IMR-90 (cell line): ENCODE measurements around the gene GLP2R. TPM values are rescaled to one million over a fixed set of nuclear protein-coding genes. Genes with fewer than 3 reads are reported as not detected.

Source experiments
- ATAC-seq: fragments of 200-7000 bp; cut with Tn5 transposase; 2 replicates; pipeline ENCODE4 v1.9.1; 2020; ENCODE audit warnings: low read depth, mild to moderate bottlenecking, moderate library complexity
- BruUV-seq: library from RNA; stranded (reverse); fragments of 400-500 nt; replicated peaks from 2 replicates; lab custom pipeline; 2021; lab: Mats Ljungman, UMichigan
- CTCF ChIA-PET: fragments of 300-600 bp; formaldehyde crosslinking; extraction: SDS; loops from one replicate; lab custom pipeline; 2021; ENCODE audit warnings: antibody characterized with exemption; lab: Yijun Ruan, JAX
- POLR2A ChIA-PET: fragments of 300-600 bp; sonication (Branson Sonifier 250); formaldehyde crosslinking; loops from one replicate; lab custom pipeline; 2022; ENCODE audit warnings: antibody characterized with exemption; ENCODE audit not compliant: unreplicated experiment; lab: Charles Lee
- DNase-seq: peaks from one replicate; pipeline ENCODE4 v3.0.0; 2013
- H2AFZ ChIP-seq: replicated peaks from 2 replicates; pipeline ENCODE3; 2013; ENCODE audit warnings: low read length, mild to moderate bottlenecking; ENCODE audit not compliant: poor library complexity
- H2AK5ac ChIP-seq: 2 replicates; pipeline ENCODE4 v1.6.1; 2013; ENCODE audit warnings: low read depth, low read length, inconsistent platforms
- H2AK9ac ChIP-seq: replicated peaks from 2 replicates; pipeline ENCODE3; 2013; ENCODE audit warnings: mild to moderate bottlenecking, low read depth, low read length, moderate library complexity; ENCODE audit not compliant: poor library complexity
- H2BK120ac ChIP-seq: 2 replicates; pipeline ENCODE4 v1.6.1; 2013; ENCODE audit warnings: low read depth, low read length, inconsistent platforms
- H2BK15ac ChIP-seq: 3 replicates; pipeline ENCODE4 v1.6.1; 2013; ENCODE audit warnings: low read depth, low read length, inconsistent platforms
- H2BK20ac ChIP-seq: 2 replicates; pipeline ENCODE4 v1.6.1; 2013; ENCODE audit warnings: low read depth, mild to moderate bottlenecking, inconsistent platforms, low read length, moderate library complexity
- H2BK5ac ChIP-seq: 2 replicates; pipeline ENCODE4 v1.6.1; 2013; ENCODE audit warnings: mild to moderate bottlenecking, low read depth, low read length, inconsistent platforms; ENCODE audit not compliant: poor library complexity, severe bottlenecking
- H3K14ac ChIP-seq: replicated peaks from 2 replicates; pipeline ENCODE4 v1.6.1; 2013; ENCODE audit warnings: low read depth, low read length, inconsistent platforms
- H3K18ac ChIP-seq: 2 replicates; pipeline ENCODE4 v1.6.1; 2013; ENCODE audit warnings: low read depth, low read length, control low read depth
- H3K23ac ChIP-seq: 2 replicates; pipeline ENCODE4 v1.6.1; 2013; ENCODE audit warnings: low read depth, low read length, inconsistent platforms
- H3K27ac ChIP-seq: 2 replicates; pipeline ENCODE4 v1.5.1; 2013; ENCODE audit warnings: mild to moderate bottlenecking, control low read depth, low read length; ENCODE audit not compliant: insufficient read depth
- H3K27me3 ChIP-seq: 2 replicates; pipeline ENCODE4 v1.6.1; 2013; ENCODE audit warnings: low read length; ENCODE audit not compliant: control insufficient read depth, insufficient read depth
- H3K36me3 ChIP-seq: 2 replicates; pipeline ENCODE4 v1.6.1; 2013; ENCODE audit warnings: low read length, mixed read lengths; ENCODE audit not compliant: control insufficient read depth, insufficient read depth
- H3K4ac ChIP-seq: 2 replicates; pipeline ENCODE4 v1.6.1; 2013; ENCODE audit warnings: low read depth, low read length, inconsistent platforms
- H3K4me1 ChIP-seq: 2 replicates; pipeline ENCODE4 v1.6.1; 2013; ENCODE audit warnings: low read length, mixed read lengths; ENCODE audit not compliant: control insufficient read depth, insufficient read depth
- H3K4me2 ChIP-seq: 2 replicates; pipeline ENCODE4 v1.6.1; 2013; ENCODE audit warnings: low read depth, mild to moderate bottlenecking, control low read depth, low read length, moderate library complexity
- H3K4me3 ChIP-seq: 2 replicates; pipeline ENCODE4 v1.5.1; 2013; ENCODE audit warnings: low read depth, mild to moderate bottlenecking, control low read depth, low read length, moderate library complexity; ENCODE audit not compliant: insufficient read depth
- H3K56ac ChIP-seq: 2 replicates; pipeline ENCODE4 v1.6.1; 2013; ENCODE audit warnings: low read length, inconsistent platforms; ENCODE audit not compliant: insufficient read depth; ENCODE audit errors: extremely low read depth
- H3K79me1 ChIP-seq, 2 experiments: 2 replicates each; pipeline ENCODE4 v1.6.1; 2013; ENCODE audit warnings: low read length in 2 of 2, inconsistent platforms in 1 of 2, low read depth in 1 of 2
- H3K9ac ChIP-seq: 2 replicates; pipeline ENCODE4 v1.6.1; 2013; ENCODE audit warnings: low read depth, low read length, control low read depth
- H3K9me1 ChIP-seq: 2 replicates; pipeline ENCODE4 v1.6.1; 2013; ENCODE audit warnings: low read length, inconsistent platforms; ENCODE audit not compliant: insufficient read depth
- H3K9me3 ChIP-seq: 2 replicates; pipeline ENCODE4 v1.6.1; 2013; ENCODE audit warnings: low read length; ENCODE audit not compliant: control insufficient read depth, insufficient read depth
- H4K20me1 ChIP-seq: 2 replicates; pipeline ENCODE4 v1.6.1; 2013; ENCODE audit warnings: low read length, inconsistent platforms; ENCODE audit not compliant: insufficient read depth
- H4K5ac ChIP-seq: 2 replicates; pipeline ENCODE4 v1.6.1; 2013; ENCODE audit warnings: mild to moderate bottlenecking, low read depth, low read length, control low read depth
- H4K8ac ChIP-seq, 2 experiments: 2 replicates each; pipeline ENCODE4 v1.6.1; 2013; ENCODE audit warnings: low read depth in 2 of 2, low read length in 2 of 2, control low read depth in 1 of 2, inconsistent platforms in 1 of 2
- H4K91ac ChIP-seq: 2 replicates; pipeline ENCODE4 v1.6.1; 2013; ENCODE audit warnings: low read depth, low read length, inconsistent platforms; ENCODE audit not compliant: insufficient read depth
- BHLHE40 ChIP-seq: fragments of 150-350 bp; IDR thresholded peaks from 2 replicates; pipeline ENCODE4 v1.6.1; 2016; ENCODE audit warnings: mild to moderate bottlenecking, low read depth, low read length
- CEBPB ChIP-seq: IDR thresholded peaks from 2 replicates; pipeline ENCODE4 v1.6.1; 2012; ENCODE audit warnings: low read depth, low read length, improper control_type of control experiment
- CHD1 ChIP-seq: IDR thresholded peaks from 2 replicates; pipeline ENCODE4 v1.6.1; 2012; ENCODE audit warnings: low read depth, low read length, improper control_type of control experiment
- FOS ChIP-seq: fragments of 150-350 bp; IDR thresholded peaks from 2 replicates; pipeline ENCODE4 v1.6.1; 2016; ENCODE audit warnings: low read depth, low read length
- MAFK ChIP-seq: IDR thresholded peaks from 2 replicates; pipeline ENCODE4 v1.6.1; 2012; ENCODE audit warnings: low read depth, low read length, improper control_type of control experiment
- MAZ ChIP-seq: IDR thresholded peaks from 2 replicates; pipeline ENCODE4 v1.6.1; 2012; ENCODE audit warnings: low read depth, mild to moderate bottlenecking, low read length, improper control_type of control experiment, moderate library complexity, borderline replicate concordance
- MXI1 ChIP-seq: IDR thresholded peaks from 2 replicates; pipeline ENCODE4 v1.6.1; 2012; ENCODE audit warnings: low read depth, mild to moderate bottlenecking, low read length, moderate library complexity, borderline replicate concordance
- NFE2L2 ChIP-seq: fragments of 150-350 bp; IDR thresholded peaks from 2 replicates; pipeline ENCODE4 v1.6.1; 2016; ENCODE audit warnings: low read depth, mild to moderate bottlenecking, low read length
- POLR2A ChIP-seq: IDR thresholded peaks from 2 replicates; pipeline ENCODE4 v1.6.1; 2012; ENCODE audit warnings: mild to moderate bottlenecking, low read depth, low read length
- RAD21 ChIP-seq: IDR thresholded peaks from 2 replicates; pipeline ENCODE4 v1.6.1; 2012; ENCODE audit warnings: low read length, improper control_type of control experiment
- RCOR1 ChIP-seq: IDR thresholded peaks from 2 replicates; pipeline ENCODE4 v1.6.1; 2012; ENCODE audit warnings: mild to moderate bottlenecking, low read length, improper control_type of control experiment; ENCODE audit not compliant: insufficient replicate concordance
- RFX5 ChIP-seq: IDR thresholded peaks from 2 replicates; pipeline ENCODE4 v1.8.0; 2012; ENCODE audit warnings: low read depth, mild to moderate bottlenecking, low read length, moderate library complexity
- SMC3 ChIP-seq: fragments of 150-350 bp; IDR thresholded peaks from 2 replicates; pipeline ENCODE4 v1.6.1; 2016; ENCODE audit warnings: low read depth, mild to moderate bottlenecking, antibody characterized with exemption, low read length, moderate library complexity
- WGBS, 2 experiments: methylation state at CpG; one replicate each; pipeline versions ENCODE4 v1.1.5 to v1.1.7; 2013; ENCODE audit warnings: missing lambda C conversion rate in 2 of 2; ENCODE audit not compliant: insufficient read length in 1 of 2; ENCODE audit errors: extremely low coverage in 2 of 2; 5-methylcytosine and 5-hydroxymethylcytosine counted together
- dilution Hi-C: fragments of 300-500 bp; cut with HindIII; formaldehyde crosslinking; loops from one replicate; pipeline ENCODE4 v1.14.3; 2018; ENCODE audit warnings: low sequenced_read_pairs; ENCODE audit not compliant: unreplicated experiment
- in situ Hi-C: fragments of 300-500 bp; cut with MboI; formaldehyde crosslinking; loops from 3 replicates; pipeline ENCODE4 v1.14.3; 2019; ENCODE audit warnings: low sequenced_read_pairs, inconsistent platforms, mixed read lengths
- intact Hi-C: fragments of 100-400 bp; cut with micrococcal nuclease; formaldehyde crosslinking; loops from 2 replicates; pipeline ENCODE4 v1.10.0; 2022
- polyA plus RNA-seq, 3 experiments: library from polyadenylated mRNA; depleted of rRNA; stranded (reverse); fragments of >200 nt; gene quantifications; 2 replicates each; pipeline ENCODE4 v1.2.3, GENCODE V29; 2012; ENCODE audit warnings: low replicate concordance in 1 of 3
- total RNA-seq: library from RNA; depleted of rRNA; stranded (reverse); fragments of >200 nt; gene quantifications from 2 replicates; pipeline ENCODE4 v1.2.3, GENCODE V29; 2012
- TF ChIP-seq, protein P1 (sequence below): conservative IDR thresholded peaks from 2 replicates; pipeline ENCODE4 v1.5.1; 2012; ENCODE audit warnings: mild to moderate bottlenecking, low read depth, low read length, improper control_type of control experiment
- TF ChIP-seq, protein P2 (sequence below): fragments of 150-350 bp; IDR thresholded peaks from 2 replicates; pipeline ENCODE4 v1.6.1; 2016; ENCODE audit warnings: low read depth, mild to moderate bottlenecking, low read length, moderate library complexity, borderline replicate concordance
- TF ChIP-seq, protein P3 (sequence below): fragments of 150-350 bp; IDR thresholded peaks from 2 replicates; pipeline ENCODE4 v1.6.1; 2017; ENCODE audit warnings: mild to moderate bottlenecking, antibody characterized with exemption, low read length, low read depth

Gene GLP2R
- total and polyA plus RNA-seq, 2 of the 4 experiments (the other 2 are of a cell fraction): 0.07 TPM; not detected in 1

DNA sequence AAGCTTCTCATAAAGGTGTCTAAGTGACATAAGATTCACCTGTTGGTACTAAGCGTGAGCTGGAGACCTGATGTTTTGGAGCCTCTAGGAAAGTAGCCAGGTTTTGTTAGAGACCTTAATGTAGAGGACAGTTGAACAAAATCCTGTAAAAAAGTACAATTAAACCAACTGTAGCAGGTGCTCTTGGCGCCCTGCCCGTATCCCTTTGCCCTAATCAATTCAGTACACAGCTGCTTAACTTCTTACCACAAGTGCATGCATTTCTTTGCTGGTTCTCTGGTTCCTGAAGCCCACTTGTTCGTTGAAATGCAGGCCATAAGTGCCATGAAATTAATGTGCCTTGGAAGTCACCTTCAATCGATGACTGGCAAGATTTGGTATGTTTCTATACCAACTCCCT is 24.4 kb downstream of the GLP2R start:
- no peaks in the 10 kb centered on the region for H3K4me1 ChIP-seq
- no peaks in the 10 kb centered on the region for H3K79me1 ChIP-seq
- no TSS peak for BruUV-seq
- H2AK5ac ChIP-seq: no peak overlapping the region
- no peak overlapping the region for H2AFZ ChIP-seq
- H4K20me1 ChIP-seq: no peaks in the 10 kb centered on the region
- POLR2A ChIA-PET: no interaction called here
- no peak overlapping the region for H4K91ac ChIP-seq
- no peak overlapping the region for H2BK20ac ChIP-seq
- H2AK9ac ChIP-seq: no peak overlapping the region
- H2BK15ac ChIP-seq: no peak overlapping the region
- no peaks in the 10 kb centered on the region for H3K27me3 ChIP-seq
- dilution Hi-C loops: no loop called here
- H3K56ac ChIP-seq: no peak overlapping the region
- H3K9me3 ChIP-seq: no peaks in the 10 kb centered on the region
- no peak overlapping the region for H3K14ac ChIP-seq
- no peak overlapping the region for H3K18ac ChIP-seq
- no peak overlapping the region for H3K27ac ChIP-seq
- no peak overlapping the region for H3K4me2 ChIP-seq
- no peaks in the 10 kb centered on the region for H3K36me3 ChIP-seq
- H3K9ac ChIP-seq: no peak overlapping the region
- in situ Hi-C loops: no loop called here
- no peak overlapping the region for H2BK120ac ChIP-seq
- no peak overlapping the region for H3K4ac ChIP-seq
- CTCF ChIA-PET: interaction anchor here (0.6 kb wide), 2 partner anchors 56 to 274 kb away, joined by 3 to 6 read pairs; partner anchors contain the start of gene CFAP52
- H3K23ac ChIP-seq: no peak overlapping the region
- no peak overlapping the region for H4K5ac ChIP-seq
- no peaks in the 10 kb centered on the region; the same call in 1 of the 2 replicates for H3K9me1 ChIP-seq
- 40% methylated on average over 1 of the region's 5 CpGs; no CpG with 5 or more reads in 1 of the 2 experiments for WGBS, 2 experiments
- ATAC-seq (no peak), DNase-seq (no peak)
- intact Hi-C loops: no loop called here
- no peak for TF ChIP-seq FOS
- TF ChIP-seq BHLHE40: no peak
- no peak for TF ChIP-seq CEBPB
- TF ChIP-seq SMC3: no peak
- no peak for TF ChIP-seq MAZ
- no peak for TF ChIP-seq RFX5
- TF ChIP-seq RCOR1: no peak
- TF ChIP-seq, protein P1, sequence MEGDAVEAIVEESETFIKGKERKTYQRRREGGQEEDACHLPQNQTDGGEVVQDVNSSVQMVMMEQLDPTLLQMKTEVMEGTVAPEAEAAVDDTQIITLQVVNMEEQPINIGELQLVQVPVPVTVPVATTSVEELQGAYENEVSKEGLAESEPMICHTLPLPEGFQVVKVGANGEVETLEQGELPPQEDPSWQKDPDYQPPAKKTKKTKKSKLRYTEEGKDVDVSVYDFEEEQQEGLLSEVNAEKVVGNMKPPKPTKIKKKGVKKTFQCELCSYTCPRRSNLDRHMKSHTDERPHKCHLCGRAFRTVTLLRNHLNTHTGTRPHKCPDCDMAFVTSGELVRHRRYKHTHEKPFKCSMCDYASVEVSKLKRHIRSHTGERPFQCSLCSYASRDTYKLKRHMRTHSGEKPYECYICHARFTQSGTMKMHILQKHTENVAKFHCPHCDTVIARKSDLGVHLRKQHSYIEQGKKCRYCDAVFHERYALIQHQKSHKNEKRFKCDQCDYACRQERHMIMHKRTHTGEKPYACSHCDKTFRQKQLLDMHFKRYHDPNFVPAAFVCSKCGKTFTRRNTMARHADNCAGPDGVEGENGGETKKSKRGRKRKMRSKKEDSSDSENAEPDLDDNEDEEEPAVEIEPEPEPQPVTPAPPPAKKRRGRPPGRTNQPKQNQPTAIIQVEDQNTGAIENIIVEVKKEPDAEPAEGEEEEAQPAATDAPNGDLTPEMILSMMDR: no peak
- TF ChIP-seq MXI1: no peak
- TF ChIP-seq, protein P2, sequence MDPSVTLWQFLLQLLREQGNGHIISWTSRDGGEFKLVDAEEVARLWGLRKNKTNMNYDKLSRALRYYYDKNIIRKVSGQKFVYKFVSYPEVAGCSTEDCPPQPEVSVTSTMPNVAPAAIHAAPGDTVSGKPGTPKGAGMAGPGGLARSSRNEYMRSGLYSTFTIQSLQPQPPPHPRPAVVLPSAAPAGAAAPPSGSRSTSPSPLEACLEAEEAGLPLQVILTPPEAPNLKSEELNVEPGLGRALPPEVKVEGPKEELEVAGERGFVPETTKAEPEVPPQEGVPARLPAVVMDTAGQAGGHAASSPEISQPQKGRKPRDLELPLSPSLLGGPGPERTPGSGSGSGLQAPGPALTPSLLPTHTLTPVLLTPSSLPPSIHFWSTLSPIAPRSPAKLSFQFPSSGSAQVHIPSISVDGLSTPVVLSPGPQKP: no peak
- TF ChIP-seq NFE2L2: no peak
- TF ChIP-seq POLR2A: no peak
- no peak for TF ChIP-seq MAFK
- TF ChIP-seq RAD21: no peak
- no peak for TF ChIP-seq CHD1
- TF ChIP-seq, protein P3, sequence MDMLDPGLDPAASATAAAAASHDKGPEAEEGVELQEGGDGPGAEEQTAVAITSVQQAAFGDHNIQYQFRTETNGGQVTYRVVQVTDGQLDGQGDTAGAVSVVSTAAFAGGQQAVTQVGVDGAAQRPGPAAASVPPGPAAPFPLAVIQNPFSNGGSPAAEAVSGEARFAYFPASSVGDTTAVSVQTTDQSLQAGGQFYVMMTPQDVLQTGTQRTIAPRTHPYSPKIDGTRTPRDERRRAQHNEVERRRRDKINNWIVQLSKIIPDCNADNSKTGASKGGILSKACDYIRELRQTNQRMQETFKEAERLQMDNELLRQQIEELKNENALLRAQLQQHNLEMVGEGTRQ: no peak
- H4K8ac ChIP-seq: no peak overlapping the region
- H3K4me3 ChIP-seq: no peak overlapping the region
- H2BK5ac ChIP-seq: no peak overlapping the region
